Left ventricle myocardium inferior (tissue), 1 donor: ENCODE measurements around the gene ECHS1. TPM values are rescaled to one million over a fixed set of nuclear protein-coding genes. Genes with fewer than 3 reads are reported as not detected.

Source experiments
- DNase-seq: peaks from one replicate; pipeline ENCODE4 v3.0.0-alpha.2; 2020
- H3K27ac ChIP-seq: fragments of 200-600 bp; replicated peaks from 2 replicates; pipeline ENCODE4 v1.8.0; 2021
- H3K27me3 ChIP-seq: fragments of 200-600 bp; 2 replicates; pipeline ENCODE4 v1.8.0; 2021; ENCODE audit warnings: low read depth
- H3K36me3 ChIP-seq: fragments of 200-600 bp; 2 replicates; pipeline ENCODE4 v1.8.0; 2021
- H3K4me1 ChIP-seq: fragments of 200-600 bp; 2 replicates; pipeline ENCODE4 v1.8.0; 2021
- H3K4me3 ChIP-seq: fragments of 200-600 bp; 2 replicates; pipeline ENCODE4 v1.8.0; 2021; ENCODE audit warnings: mild to moderate bottlenecking, moderate library complexity
- H3K9me3 ChIP-seq: fragments of 200-600 bp; replicated peaks from 2 replicates; pipeline ENCODE4 v1.8.0; 2021
- CTCF ChIP-seq: fragments of 200-600 bp; IDR thresholded peaks from 2 replicates; pipeline ENCODE4 v1.8.0; 2021; ENCODE audit warnings: antibody characterized with exemption, mild to moderate bottlenecking, borderline replicate concordance
- intact Hi-C: fragments of 100-400 bp; cut with micrococcal nuclease; formaldehyde crosslinking; loops from one replicate; pipeline ENCODE4 v1.11.0; 2022
- microRNA-seq: library from miRNA; unstranded; fragments of <30 nt; microRNA quantifications from one replicate; pipeline ENCODE4 v1.2.0, GENCODE V29; 2020
- total RNA-seq: library from RNA; stranded (reverse); fragmentation: NEBNext Ultra II Directional; extraction: Animal tissue kit (Norgen Biotek cat#: 25700); gene quantifications from one replicate; pipeline ENCODE4 v1.2.1, GENCODE V29; 2021
- donor health status: DM: no; HTN: yes; CAD: no; lungs with severe emphysema.

Gene ECHS1
- total RNA-seq, 1 donor from 2014 or later = 212 TPM

- intact Hi-C loops = no loop called here
These were observed 60.4 kb downstream of the ECHS1 start for GRCh38 chr10:133312769-133313145.

More at GRCh38 chr10:133312769-133313145, 60.4 kb downstream of the ECHS1 start:
- H3K9me3 ChIP-seq = no peaks in the 10 kb centered on the region
- peaks cover 31% of the 10 kb centered on the region for H3K36me3 ChIP-seq
- no peak overlapping the region for H3K27ac ChIP-seq
- TF ChIP-seq CTCF = no peak
- DNase-seq = no peak
- no peaks in the 10 kb centered on the region for H3K27me3 ChIP-seq
- H3K4me1 ChIP-seq = peaks cover 22% of the 10 kb centered on the region
- H3K4me3 ChIP-seq = no peak overlapping the region

Small RNAs within 50 kb of the gene (microRNA-seq; reads per million reads assigned to microRNA genes)
- not detected for gene MIR3944

Other genes with a start within 250 kb of the ECHS1 start
- gene KNDC1, start 213.1 kb downstream of the ECHS1 start, total RNA-seq = 0.11 TPM
- not detected for gene UTF1, start 143.1 kb downstream of the ECHS1 start, total RNA-seq
- gene VENTX, start 135.5 kb downstream of the ECHS1 start, total RNA-seq = 0.33 TPM
- 1.4 TPM for gene ADAM8, start 96.5 kb downstream of the ECHS1 start, total RNA-seq
- gene TUBGCP2, start 64.5 kb downstream of the ECHS1 start, total RNA-seq = 38.9 TPM
- gene ZNF511, start 64.4 kb downstream of the ECHS1 start, total RNA-seq = 40.5 TPM
- not detected for gene CALY, start 36.5 kb downstream of the ECHS1 start, total RNA-seq
- gene PRAP1, start 26.0 kb downstream of the ECHS1 start, total RNA-seq = not detected
- gene FUOM, start 15.3 kb downstream of the ECHS1 start, total RNA-seq = 5.1 TPM
- 2.9 TPM for gene PAOX, start 5.9 kb upstream of the ECHS1 start, total RNA-seq
- gene MTG1, start 20.8 kb upstream of the ECHS1 start, total RNA-seq = 14.0 TPM
- gene SPRN, start 51.3 kb upstream of the ECHS1 start, total RNA-seq = not detected
- 0.36 TPM for gene SCART1, start 80.6 kb upstream of the ECHS1 start, total RNA-seq
- 1.1 TPM for gene CYP2E1, start 154.0 kb upstream of the ECHS1 start, total RNA-seq
- gene SYCE1, start 192.2 kb upstream of the ECHS1 start, total RNA-seq = 0.44 TPM